UCSD-AML1 (cell line): ENCODE measurements around the gene ARRDC1.
"Not testable (repeated sequence)": the region's sequence is repeated elsewhere in the genome, so short reads cannot be mapped to it uniquely, and the experiment has no call there.

Experiments
- DNase-seq: peaks from one replicate; lab custom pipeline; 2025; ENCODE audit not compliant: unreplicated experiment; lab: John Stamatoyannopoulos, UW

Gene ARRDC1

DNA sequence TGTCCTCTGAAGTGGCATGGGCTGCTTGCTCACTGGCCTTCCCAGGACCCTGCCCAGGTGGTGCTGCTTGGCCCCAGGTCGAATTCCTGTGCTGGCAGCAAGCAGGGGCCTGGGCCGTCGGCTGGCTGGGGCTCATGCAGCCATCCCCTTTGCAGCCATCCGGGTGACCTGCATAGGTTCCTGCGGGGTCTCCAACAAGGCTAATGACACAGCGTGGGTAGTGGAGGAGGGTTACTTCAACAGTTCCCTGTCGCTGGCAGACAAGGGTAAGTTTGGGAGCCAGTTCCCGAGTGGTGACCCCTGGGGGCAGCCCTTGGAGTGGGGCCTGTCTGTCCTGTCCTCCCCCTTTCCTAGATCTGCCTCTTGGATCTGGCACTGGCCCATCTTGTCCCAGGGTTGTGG lies 7.3 kb downstream of the ARRDC1 start:
- no peak for DNase-seq

DNA sequence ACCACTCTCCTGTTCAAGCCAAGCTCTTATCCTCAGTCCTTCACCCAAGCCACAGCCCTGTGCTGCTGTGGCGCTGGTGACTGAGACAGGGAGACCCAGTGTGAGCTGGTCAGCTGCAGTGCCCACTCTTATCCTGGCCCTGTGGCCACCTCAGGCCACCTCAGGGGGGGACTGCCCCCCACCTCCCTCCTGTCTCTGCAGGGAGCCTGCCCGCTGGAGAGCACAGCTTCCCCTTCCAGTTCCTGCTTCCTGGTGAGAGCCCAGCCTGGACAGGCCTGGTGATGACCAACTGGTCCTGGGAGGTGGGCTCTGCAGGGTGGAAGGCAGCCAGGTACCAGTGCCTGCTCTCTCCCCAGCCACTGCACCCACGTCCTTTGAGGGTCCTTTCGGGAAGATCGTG lies 7.8 kb downstream of the ARRDC1 start:
- no peak for DNase-seq

DNA sequence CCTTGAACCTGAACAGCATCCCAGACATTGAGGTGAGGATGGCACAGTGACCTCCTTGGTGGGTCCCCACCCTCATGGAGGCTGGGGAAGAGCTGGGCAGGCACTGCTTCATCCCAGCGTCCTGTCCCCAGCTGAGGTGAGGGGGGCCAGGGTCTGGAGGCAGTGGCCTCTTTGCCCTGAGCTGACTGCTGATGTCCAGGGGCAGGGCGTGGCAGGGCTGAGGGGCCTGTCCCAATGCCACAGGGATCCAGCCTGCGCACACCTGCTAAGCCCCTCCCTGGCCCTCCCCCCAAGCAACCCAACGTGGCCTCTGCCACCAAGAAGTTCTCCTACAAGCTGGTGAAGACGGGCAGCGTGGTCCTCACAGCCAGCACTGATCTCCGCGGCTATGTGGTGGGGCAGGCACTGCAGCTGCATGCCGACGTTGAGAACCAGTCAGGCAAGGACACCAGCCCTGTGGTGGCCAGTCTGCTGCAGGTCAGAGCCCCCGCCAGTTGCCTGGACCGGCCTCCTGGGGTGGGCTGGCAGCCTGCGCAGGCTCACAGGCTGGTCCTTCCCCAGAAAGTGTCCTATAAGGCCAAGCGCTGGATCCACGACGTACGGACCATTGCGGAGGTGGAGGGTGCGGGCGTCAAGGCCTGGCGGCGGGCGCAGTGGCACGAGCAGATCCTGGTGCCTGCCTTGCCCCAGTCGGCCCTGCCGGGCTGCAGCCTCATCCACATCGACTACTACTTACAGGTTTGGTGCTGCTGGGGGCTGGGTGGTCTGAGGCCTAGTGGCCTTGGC lies 8.4 kb downstream of the ARRDC1 start:
- no peak for DNase-seq

DNA sequence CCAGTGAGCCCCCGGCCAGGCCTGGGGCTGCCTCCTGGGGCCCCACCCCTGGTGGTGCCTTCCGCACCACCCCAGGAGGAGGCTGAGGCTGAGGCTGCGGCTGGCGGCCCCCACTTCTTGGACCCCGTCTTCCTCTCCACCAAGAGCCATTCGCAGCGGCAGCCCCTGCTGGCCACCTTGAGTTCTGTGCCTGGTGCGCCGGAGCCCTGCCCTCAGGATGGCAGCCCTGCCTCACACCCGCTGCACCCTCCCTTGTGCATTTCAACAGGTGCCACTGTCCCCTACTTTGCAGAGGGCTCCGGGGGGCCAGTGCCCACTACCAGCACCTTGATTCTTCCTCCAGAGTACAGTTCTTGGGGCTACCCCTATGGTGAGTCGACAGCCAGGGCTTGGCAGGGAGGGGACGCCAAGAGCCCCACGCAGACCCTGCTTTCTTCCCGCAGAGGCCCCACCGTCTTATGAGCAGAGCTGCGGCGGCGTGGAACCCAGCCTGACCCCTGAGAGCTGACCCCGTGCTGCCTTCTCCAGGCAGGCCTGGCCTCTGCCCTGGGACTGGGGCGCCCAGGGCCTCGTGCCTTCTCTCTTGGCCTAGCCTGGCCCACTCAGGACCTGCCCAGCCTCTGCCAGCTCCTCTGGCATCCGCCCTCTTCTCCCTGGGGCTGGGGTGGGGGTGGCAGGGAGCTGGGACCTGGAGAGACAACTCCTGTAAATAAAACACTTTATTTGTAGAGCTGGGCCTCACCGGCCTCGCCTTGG lies 9.3 kb downstream of the ARRDC1 start:
- no peak for DNase-seq

DNA sequence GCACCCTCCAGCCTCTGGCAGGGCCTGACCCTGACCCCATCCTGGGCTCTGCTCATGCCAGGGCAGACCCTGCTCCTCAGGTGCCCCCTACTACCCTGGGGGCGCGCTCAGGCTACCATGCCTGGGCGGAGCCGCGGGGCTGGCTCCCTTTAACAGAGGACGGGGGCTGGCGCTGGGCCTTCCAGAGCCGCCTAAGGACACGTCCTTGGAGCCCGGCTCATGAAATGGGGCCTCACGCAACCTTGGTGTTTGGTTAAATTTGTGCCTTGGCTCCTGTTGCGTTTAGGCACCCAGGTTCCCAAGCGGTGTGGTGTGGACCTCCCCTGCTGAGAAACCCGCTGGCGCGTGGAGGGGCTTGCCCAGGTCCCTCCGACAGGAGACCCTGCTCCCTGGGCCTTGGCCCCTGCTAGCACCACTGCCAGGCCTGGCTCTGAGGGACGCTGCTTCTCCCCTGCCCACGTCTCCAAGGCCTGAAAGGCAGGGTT lies 9.9 kb downstream of the ARRDC1 start:
- no peak for DNase-seq

DNA sequence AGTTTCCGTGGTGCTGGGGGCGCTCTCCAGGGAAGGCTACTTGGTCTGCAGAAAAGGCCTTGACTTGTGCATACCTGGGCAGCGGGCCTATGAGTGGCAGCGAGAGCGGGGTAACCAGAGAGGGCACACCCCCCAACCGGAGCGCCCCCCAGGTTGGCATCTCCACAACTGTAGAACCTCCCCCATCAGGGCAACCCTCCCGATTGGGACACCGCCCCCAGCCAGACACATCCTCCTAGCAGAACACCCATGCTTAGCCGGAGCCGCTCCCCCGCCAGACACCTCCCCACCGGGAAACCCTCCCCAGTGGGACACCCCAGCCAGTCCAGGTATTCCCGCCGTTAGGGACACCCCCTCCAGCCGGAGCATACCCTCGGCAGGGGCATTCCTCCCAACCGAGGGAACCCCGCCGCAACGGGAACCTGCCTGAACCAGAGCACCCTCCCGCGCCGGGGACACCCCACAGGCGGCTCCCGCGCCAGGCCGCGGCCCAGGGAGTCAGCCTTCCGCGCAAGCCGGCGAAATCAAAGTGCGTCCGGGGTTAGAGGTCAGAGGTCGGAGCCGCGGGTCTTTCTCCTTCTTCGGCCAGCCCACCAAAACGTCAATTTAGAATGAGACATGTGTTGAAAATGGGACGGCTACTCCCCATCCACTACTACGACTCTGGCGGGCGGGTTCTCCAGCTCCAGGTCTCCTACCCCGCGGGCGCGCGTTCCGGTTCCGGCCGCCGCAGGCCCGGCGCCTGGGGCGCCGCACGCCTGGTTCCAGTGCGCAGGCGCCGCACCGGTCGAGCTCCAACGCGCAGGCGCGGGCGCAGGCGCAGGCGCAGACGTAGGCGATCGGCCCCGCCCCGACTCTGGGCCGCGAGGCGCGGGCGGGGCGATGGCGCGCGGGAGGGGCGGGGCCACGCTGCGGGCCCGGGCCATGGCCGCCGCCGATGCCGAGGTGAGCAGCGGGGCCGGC lies 12.9 kb downstream of the ARRDC1 start, which contains the start of gene EHMT1:
Gene EHMT1, plus strand, starts transcription at position 901 of the 963 bp plus-strand sequence. Its CDS starts 24 bp downstream, at position 925.
- peak; percentile 94 for DNase-seq

DNA sequence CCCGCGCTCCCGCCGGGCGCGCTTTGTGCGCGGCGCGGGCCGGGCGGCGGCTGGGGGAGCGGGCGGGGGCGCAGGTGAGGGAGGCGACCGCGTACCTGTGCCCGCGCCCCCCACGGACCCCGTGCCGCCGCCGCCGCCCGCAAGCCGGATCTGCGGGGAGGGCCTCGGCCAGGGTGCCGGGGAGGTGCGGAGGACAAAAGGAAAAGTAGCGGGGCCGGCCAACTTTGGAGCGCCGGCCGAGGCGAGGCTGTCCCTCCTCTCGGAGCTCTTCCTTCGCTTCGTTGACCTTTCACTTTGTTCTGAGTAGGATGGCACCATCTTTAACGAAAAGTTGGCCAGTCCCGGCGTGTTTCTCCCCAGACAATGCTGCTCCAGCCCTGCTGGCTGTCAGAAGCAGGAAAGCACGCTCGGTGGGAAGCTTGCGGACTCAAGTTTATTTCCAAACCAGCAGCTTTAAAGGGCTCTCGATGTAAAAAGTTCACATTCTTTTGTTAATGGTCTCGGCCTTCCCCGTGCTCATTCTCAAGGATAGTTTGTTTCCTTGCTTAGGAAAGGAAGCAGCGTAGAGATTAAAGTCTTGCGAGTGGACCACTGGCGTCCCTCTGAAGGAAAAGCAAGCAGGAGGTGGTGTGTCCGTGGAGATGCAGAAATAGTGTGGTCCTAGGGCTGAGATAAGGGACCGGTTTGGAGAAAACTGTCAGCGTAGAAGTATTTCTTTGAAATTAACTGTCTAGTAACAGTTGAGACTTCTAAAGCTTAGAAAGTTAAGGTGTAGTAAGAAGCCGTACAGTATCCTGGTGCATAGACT lies 14.0 kb downstream of the ARRDC1 start:
- peak; percentile 32 for DNase-seq

DNA sequence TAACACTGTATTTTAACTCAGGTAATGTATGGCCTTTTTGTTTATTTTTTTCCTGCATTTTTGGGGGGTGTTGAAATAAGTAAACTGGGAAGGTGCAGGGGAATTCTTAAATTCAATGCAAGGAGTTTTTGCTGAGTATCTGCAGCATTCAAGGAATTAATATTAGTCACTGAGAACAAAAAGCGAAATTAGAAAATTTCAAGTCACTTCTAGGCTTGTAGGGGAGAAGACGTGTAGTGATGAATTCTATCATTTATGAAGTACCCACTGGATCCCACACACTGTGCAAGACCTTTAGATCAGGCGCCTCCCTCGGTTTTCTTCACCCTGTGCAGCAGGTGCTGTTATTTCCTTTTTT lies 14.5 kb downstream of the ARRDC1 start:
- DNase-seq = no peak

DNA sequence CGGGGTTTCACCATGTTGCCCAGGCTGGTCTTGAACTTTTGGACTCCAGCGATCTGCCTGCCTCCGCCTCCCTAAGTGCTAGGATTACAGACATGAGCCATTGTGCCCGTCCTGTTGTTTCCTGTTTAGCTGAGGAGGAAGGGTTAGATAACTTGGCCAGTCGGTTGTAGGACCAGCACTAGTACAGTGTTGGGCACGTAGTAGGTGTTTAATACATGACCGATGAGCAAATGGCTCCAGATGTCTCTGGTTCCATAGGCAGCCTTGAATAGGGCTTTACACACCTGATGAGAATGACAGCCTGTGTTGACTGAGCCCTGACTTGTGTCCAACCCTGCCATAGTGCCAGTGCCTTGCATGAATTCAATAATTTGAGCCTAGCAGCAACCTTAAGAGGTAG lies 15.1 kb downstream of the ARRDC1 start:
- DNase-seq = no peak

DNA sequence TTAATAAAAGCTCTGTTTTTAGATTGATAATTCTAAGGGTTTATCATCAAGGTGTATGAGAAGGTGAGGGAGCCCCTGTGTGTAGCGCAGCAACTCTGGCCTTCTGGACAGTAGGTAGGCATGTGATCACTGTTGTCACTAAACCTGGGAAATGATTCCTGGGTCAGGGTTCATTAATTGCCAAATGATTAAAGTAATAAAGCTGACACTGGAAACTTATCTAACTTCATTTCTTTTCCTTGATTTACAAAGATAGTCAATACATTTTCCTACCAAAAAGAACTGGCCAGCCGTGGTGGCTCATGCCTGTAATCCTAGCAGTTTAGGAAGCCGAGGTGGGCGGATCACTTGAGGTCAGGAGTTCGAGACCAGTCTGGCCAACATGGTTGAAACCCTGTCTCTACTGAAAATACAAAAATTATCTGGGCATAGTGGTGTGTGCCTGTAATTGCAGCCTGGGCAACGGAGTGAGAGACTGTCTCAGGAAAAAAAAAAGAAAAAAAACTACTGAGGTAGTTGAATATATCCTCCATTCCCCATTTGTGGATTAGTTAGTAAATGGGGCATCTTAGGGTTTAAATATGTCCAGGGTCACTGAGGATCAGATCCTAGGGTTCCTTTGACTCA lies 15.8 kb downstream of the ARRDC1 start:
- no peak for DNase-seq

DNA sequence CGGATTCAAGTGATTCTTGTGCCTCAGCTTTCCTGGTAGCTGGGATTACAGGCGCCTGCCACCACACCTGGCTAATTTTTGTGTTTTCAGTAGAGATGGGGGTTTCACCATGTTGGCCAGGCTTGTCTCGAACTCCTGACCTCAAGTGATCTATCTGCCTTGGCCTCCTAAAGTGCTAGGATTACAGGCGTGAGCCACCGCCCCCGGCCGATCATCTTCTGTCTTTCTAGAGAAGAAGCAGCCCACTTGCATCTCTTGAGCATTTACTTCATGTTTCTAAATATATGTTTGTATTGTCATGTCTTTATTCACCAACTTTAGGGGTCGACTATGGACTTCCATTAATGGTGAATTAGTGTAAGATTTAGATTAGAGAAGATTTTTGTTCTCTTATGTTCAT lies 16.7 kb downstream of the ARRDC1 start:
- DNase-seq = not testable (repeated sequence)

DNA sequence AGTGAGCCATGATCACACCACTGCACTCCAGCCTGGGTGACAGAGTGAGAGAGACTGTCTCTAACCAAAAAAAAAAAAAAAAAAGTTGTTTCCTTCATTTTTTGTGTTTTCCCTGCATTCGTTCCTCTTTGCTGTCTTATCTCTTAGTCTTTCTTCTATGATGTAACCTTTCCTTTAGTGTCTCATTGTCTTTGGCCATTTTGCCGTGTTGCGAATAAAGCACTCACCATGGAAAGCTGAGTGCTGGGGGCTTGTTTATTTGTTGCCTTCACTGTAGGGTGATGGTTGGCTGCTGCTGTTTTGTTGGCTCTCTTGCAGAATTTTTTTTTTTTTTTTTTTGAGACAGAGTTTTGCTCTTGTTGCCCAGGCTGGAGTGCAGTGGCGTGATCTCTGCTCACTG lies 21.0 kb downstream of the ARRDC1 start:
- DNase-seq = no peak

DNA sequence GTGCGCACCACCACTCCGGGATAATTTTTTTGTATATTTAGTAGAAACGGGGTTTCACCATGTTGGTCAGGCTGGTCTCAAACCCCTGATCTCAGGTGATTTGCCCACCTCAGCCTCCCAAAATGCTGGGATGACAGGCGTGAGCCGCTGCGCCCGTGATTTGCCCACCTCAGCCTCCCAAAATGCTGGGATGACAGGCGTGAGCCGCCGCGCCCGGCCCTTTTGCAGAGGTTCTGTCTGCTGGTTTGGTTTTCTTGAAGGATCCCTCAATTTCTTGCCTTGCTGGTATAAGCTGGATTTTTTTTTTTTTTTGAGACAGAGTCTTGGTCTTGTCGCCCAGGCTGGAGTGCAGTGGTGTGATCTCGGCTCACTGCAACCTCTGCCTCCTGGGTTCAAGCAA lies 21.9 kb downstream of the ARRDC1 start:
- DNase-seq = not testable (repeated sequence)

DNA sequence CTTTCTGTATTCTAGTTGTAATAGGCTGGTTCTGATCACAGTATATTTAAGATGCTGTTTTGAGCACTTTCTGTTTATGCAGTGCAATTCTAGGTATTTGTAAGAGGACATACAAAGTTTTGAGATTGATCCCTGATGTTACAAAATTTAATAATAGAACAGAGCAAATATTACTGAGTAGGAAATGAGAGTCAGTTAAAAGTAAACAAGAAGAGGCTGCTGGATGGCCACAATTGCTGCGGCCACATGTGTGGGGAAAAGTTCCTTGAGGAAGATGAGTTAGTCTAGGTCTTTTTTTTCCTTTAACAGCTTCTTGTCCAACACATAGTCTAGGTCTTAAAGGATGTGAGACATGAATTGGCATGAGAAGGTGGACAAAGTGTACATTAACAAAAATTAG lies 24.6 kb downstream of the ARRDC1 start:
- DNase-seq = no peak

DNA sequence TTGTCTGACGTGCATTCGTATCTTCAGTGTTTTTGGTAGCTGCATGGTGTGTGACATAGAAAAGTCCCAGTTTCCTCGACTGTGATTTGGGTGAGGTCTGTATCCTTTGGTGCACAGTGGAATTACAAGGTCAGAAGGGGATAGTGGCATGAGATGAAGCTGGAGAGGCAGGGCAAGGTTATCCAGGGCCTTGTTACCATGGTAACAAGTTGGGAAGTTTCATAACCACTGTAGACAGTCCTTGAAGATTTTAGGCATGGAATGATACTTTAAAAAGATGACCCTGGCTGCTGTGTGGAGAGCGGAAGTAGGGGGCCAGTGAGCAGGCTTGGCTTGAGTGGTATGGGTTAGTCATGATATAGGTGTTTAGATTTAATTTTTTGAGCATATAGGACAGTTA lies 25.2 kb downstream of the ARRDC1 start:
- no peak for DNase-seq

DNA sequence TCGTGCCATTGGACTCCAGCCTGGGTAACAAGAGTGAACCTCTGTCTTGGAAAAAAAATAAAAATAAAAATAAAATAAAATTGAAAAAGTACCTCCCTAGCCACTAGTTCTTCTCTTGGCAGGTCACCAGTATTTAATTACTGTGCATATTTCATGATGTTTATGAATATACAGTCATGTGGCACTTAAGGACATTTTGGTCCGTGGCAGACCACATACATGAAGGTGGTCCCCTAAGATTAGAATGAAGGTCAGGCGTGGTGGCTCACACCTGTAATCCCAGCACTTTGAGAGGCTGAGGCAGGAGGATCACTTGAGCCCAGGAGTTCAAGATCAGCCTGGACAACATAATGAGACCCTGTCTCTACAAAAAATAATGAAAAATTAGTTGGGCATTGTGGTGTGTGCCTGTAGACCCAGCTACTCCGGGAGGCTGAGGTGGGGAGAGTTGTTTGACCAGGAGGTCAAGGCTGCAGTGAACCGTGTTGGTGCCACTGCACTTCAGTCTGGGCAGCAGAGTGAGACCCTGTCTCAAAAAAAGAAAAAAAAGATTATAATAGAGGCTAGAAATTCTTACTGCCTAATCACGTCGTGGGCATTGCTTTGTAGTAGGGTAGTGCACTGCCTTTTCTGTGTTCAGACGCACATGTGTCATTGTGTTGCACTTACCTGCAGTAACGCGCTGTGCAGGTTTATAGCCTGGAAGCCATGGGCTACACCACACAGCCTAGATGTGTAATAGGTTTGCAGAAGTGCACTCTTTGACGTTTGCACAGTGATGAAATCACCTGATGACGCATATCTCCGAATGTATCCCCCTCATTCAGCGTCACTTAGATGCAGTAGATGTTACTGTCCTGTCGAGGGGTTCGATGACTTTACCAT lies 26.1 kb downstream of the ARRDC1 start:
- no peak for DNase-seq

DNA sequence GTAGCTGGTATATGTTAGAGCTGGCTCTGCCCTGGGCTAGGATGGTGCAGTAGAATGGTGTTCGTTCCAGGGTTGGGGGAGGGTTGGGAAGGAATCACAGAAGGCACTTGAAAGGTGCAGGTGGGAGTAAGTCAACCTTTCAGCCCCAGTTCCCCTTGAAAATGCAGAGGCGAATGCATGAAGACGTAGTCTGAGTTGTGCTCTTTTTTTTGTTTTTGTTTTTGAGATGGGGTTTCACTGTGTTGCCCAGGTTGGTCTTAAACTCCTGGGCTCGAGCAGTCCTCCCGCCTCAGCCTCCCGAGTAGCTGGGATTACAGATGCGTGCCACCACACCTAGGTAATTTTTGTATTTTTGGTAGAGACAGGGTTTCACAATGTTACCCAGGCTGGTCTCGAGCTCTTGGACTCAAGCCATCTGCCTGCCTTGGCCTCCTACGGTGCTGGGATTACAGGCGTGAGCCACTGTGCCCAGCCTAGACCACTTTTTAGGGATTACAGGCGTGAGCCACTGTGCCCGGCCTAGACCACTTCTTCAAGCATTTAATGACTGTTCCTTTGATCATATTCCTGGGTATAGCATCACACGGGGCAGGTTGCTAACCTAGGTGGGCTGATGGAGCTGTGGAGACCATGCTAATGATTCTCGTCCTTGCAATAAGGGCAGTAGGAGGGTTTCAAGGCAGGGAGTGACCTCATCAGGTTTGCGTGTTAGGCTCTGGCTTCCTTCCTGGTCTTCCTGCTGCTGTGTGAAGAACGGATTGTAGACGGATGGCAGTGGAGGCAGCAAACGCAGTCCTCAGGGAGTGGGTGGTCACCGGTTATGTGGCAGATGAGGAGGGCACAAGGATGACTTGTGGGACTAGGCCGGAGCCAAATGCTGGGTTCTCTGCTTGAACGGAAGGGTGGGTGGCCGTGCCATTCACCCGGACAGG lies 27.0 kb downstream of the ARRDC1 start:
- peak; percentile 42 for DNase-seq

DNA sequence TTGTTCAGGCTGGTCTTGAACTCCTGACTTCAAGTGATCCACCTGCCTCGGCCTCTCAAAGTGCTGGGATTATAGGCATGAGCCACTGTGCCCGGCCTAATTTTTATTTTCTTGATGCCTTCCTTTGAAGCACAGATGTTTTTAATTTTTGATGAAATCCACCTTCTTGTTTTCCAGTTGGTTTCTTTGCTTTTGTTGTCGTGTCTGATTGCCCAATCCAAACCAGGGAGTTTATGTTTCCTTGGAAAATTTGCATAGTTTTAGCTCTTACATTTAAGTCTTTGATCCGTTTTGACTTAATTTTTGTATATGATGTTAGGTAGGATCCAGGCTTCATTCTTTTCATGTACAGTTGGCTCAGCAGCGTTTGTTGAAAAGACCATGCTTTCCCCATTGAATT lies 28.5 kb downstream of the ARRDC1 start:
- DNase-seq = no peak
